ENCODE measurements around the gene ACTL9.

Gene ACTL9

DNA sequence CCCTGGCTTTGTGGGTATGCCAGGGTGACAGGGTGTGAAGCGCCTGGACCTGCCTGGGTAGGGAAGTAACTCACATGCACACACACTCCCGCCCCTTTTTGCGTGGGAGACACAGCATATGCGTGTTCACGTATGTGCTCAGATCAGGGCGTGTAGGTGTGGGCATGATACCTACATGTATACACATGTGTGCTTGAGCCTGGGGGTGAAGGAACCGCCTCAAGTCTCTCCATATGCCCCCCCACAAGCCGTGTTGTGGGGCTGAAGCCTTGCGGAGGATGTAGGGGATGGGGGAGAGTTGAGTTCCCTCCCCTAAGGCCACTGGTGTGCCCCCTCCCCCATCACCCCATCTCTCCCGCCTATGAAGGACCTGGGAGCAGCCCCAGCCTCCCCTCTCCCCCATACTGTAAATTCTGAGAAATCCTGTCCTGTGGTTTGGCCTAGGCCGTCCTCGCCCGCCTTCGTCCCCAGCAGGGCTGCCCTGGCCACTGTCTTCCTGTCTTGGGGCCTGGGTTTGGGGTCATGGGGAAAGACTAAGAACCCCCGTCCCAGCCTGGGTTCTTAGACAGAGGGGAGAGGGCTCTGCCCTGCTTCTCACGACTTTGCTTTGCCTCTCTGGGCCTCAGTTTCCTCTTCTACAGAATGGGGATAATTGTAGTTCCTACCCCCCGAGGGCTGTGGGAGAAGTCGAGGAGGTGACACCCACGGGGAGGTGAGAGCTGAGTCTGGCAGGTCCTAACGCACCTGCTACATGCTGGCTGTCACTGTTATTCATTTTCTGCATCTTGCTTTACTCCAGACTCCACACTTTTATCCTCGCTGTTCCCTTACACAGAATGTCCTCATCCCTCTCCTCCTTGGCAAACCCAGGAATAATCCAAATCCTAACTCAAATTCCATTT is 14.3 kb downstream of the ACTL9 start:
- DNase-seq (ENCODE audit: low spot score): no peak

DNA sequence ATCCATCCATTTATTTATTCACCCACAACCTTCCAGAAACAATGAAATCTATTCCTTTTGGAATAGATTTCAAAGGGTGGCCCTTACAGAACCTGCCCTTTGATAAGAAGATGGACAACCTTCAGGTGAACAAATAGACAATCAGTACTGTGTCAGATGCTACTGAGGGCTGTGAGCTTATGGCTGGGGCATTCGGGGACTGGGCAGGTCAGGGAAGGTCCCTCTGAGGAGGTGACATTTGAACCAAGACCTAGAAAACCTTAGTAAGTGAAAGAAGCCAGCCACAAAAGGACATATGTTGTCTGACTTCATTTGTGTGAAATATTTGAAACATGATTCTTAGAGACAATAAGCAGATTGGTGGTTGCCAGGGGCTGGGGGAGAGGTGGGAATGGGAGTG is 15.7 kb downstream of the ACTL9 start:
- no peak for DNase-seq (ENCODE audit: low spot score)

DNA sequence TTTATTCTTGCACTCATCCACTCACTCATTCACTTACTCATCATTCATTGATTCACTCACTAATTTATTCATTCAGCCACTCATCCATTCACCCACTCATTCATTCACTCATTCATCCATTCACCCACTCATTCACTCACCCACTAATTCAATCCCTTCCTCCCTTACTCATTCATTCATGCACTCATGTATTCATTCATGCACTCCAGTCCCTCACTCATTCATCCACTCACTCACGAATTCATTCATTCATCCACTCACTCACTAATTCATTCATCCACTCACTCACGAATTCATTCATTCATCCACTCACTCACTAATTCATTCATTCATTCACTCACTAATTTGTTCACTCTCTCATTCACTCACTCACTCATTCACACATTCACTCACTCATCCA is 16.1 kb downstream of the ACTL9 start:
- DNase-seq (ENCODE audit: low spot score): no peak

DNA sequence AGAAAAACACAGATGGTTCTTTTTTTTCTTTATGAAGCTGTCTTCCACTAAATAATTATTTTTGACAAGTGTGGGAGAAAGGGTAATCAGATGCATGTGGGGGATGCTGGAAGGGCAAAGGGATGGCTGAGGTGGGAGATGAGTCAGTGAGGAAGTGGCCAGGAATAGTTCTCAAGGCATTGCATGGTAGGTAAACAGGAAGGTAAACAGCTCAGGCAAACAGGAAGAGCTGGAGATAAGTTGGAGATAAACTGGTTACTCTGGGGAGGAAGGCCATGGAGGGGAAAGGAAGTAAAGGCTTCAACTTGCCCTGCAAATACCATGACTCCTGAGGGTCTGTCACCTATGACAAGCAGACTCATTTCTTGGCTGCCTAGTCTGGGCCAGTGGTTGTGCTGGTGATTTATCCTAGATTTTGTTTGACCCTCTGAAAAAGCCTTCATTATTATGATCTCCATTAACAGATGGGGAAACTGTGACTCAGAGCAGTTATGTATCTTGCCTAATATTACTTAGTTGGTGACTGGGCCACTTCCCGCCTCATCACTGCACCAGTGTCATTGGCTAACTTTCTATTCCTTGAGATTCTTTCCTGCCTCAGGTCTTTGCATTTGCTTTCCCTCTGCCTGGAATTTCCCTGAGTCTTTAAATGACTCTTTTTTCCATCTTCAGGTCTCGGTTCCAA is 17.1 kb downstream of the ACTL9 start:
- no peak for DNase-seq (ENCODE audit: low spot score)

DNA sequence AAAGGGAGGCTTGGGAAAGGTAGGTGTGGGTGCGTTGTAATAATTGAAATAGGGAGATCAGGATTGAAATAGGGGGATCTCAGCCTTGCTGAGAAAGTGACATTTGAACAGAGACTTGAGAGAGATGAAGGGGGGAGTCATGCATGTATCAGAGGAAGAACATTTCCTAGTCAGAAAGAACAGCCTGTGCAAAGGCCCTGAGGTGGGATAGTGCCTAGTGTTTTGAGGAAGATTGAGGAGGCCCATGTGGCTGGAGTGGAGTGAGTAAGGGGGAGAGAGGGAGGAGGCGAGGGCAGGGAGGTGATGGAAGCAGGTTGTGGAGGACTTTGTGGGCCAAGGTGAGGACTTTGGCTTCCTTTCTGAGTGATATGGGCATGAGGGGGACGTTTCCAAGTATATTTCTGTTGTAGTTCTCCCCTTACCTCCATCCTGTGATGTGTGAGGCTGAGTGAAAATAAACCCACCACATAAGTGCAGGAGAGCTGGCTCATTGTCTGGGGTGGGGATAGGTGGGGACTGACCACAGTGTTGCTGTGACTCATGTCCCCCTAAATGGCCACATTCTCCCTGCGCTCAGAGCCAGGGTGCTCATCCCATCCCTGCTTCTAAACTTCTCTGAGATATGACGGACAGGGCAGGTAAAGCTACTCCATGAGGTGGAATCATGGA is 17.8 kb downstream of the ACTL9 start:
- DNase-seq (ENCODE audit: low spot score): no peak

DNA sequence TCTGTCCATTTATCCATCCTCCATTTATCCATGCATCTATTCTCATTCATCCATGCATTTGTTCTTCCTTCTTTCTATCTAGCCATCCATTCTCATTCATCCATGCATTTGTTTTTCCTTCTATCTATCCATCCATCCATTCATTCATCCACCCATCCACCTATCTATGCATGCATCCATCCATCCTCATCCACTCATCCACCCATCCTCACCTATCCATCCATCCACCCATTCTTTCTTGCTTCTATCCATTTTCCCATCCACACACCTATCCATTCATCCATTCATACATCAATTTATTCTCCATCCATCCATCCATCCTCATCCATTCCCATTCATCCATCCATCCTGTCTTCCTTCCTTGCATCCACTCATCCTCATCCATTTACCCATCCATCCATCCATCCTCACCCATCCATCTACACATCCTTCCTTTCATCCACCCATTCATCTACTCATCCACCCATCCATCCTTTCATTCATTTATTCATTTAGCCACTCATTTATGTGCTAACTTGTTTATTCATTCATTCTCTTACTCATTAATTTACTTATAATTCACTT is 20.3 kb downstream of the ACTL9 start:
- no peak for DNase-seq (ENCODE audit: low spot score)

DNA sequence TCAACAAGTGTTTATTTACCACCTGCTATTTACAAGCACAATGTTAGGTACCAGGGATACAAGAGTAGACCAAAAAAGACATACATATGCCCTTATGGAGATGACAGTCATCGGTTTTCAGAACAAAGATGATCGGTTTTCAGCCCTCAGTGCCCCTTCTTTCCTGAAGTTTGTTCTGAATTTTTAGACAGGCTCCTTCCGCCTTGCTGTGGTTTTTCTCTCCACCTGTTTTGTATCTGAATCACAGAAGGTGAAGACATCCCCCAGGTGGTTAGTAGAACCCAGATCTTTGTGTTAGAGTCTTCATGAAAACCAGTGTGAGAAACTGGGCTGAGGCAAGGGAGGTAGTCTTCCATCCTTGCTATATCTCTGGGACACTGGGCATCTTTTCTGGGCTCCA is 23.5 kb downstream of the ACTL9 start:
- DNase-seq (ENCODE audit: low spot score): no peak

DNA sequence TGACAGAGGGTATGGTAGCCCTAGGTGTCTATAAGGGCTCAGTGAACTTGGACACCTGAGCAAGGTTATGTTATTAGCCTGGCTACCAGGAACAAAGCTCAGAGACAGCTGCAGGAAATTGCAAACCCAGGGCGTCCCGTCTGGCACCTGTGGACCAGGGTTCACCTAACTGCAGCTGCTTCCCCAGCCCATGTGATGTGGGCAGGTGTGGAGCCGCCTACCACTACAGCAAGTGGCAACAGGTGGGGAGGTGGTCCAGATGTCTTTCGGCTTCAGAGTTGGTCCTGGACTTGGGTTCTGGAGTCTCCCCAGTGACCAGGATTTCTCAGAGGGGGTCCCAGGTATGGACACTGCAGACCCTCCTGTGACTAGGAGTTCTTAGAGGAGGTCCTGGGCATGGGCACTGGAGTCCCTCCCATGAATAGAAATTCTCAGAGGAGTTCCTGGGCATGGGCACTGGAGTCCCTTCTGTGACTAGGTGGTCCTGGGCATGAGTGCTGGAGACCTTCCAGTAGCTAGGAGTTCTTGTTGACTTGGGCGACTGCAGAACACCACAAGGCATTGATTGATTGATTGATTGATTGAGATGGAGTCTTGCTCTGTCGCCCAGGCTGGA is 25.2 kb downstream of the ACTL9 start:
- no peak for DNase-seq (ENCODE audit: low spot score)

DNA sequence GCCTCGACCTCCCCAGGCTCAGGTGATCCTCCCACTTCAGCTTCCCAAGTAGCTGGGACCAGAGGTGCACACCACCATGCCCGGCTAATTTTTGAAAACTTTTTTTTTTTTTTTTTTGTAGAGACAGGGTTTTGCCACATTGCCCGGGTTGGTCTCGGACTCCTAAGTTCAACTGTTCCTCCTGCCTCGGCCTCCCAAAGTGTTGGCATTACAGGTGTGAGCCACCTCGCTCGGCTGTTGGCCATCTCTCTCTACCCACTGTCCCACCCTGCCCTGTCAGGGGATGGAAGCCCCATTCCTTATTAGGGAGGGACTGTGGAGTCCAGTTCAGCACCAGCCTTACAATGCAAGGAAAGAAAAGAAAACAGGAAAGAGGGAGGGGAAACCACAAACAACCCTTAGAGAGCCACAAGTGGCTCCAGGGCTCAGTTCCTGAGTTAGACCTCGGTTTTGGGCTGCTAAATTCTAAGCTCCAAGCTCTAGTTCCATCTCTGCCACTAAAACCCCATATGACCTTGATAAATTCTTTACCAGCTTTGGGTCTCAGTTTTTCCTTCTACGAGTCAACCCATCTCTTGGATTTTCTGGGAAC is 31.7 kb downstream of the ACTL9 start:
- no peak for DNase-seq (ENCODE audit: low spot score)

DNA sequence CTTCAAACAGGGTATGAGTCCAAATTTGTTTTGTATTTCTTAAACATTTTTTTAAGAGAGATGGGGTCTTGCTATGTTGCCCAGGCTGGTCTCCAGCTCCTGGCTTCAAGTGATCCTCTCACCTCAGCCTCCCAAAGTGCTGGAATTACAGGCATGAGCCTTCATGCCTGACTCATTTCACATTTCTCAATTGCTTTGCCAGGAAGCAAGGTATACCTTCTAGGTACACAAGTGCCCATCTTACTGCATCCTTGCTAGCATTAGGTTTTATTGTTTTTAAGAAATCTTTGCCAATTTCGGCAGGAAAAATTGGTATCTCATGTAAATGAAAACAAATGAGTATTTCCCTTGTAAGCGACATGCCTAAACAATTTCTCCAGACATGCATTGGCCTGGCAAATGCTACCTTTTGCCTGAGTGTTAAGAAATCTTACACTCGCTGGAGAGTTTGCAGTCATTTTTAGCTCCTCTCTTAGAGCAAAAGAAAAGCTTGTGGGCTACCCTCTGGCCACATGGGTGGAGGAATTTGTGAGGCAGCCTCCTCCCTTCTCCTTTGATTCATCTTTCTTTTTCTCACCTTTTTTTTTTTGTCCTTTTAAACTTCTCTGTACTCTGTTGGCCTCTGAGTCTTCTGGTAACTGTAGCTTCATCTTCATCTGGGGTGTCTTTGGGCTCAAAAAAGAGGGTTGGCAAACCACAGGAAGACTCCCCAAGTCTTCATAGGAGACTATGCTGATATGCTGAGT is 33.0 kb downstream of the ACTL9 start:
- no peak for DNase-seq (ENCODE audit: low spot score)

DNA sequence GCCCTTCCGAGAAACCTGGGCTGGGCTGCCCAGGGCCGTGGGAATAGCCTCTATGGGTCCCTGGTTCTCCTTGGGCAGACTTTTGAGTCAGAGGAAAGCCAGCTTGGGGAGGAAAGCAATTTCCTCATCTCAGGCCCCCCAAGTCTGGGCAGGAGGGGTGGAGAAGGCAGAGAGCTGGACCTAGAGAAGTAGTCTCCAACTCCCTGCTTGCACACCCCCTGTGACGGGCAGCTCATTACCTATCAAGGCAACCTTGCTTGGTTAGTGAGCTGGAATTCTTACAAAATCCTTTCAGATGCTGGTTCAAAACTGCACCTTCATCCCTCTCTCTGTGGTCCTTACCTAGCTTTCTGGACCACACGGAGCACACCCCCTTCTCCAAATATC is 33.9 kb downstream of the ACTL9 start:
- no peak for DNase-seq (ENCODE audit: low spot score)

DNA sequence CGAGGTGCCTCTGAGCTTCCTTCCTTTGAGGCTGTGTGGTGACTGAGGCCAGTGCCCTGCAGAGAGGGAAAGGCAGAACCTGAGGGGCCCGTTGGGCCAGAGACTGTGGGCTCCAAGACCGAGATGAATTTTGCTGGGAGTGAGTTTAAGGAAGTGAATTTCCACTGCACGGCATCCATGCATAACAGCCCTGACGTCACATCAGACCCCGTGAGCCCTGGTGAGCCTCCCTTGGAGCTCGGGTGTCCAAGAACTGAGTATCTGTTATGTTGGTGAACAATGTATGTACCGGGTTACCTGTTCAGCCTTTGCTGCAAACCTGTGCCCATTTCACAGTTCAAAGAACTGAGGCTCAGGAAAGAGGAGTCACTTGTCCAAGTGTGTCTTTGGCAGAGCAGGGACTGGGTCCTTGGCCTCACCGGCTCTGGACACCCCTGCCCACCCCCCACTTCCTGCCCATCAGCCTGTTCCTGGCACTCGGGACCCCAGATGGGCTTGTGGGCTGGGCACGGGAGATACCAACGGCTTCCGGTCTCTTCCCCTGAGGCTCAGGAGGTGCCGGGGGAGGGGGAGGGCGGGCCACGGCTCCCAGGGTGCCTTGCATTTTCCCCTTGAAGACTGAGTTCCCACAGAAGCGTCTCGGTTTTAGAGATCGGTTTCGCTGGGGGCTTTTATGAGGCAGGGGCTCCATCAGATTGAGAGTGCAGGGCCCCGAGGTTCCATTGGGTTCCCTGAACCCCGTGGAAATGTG is 34.5 kb downstream of the ACTL9 start:
- DNase-seq (ENCODE audit: low spot score): no peak

DNA sequence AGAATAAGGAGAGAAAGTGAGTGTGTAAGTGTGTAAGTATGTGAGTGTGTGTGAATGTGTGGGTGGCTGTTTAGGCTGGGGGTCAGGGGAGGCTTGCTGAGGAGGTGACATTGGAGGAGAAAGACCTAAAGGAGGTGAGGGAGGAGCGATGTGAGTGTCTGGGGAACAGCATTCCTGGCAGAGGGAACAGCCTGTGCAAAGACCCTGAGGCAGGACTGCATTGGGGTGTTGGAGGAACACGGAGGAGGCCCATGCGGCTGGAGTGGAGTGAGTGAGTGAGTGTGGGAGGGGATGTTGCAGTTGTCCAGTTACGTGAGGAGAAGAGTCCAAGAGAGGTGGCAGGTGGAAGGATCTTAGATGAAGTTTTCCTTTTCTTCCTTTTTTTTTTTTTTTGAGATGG is 36.3 kb downstream of the ACTL9 start:
- no peak for DNase-seq (ENCODE audit: low spot score)

DNA sequence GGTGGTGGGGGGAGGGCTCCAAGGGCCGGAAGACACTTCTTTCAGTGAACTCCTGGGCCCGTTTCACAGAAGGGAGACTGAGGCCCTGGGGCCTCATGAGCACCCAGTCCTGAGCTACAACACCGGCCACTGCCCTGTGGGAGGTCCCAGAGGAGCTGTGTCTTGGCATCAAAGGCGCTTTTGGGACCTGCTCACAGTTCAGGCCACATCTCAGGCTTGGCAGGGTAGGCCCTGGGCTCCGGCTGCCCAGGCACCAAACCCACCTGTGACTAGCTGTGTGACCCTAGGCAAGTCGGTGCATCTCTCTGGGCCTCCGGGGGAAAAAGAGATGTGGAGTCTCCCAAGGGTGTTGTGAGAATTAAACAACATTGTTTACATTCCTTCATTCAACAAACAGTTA is 38.7 kb downstream of the ACTL9 start:
- no peak for DNase-seq (ENCODE audit: low spot score)

DNA sequence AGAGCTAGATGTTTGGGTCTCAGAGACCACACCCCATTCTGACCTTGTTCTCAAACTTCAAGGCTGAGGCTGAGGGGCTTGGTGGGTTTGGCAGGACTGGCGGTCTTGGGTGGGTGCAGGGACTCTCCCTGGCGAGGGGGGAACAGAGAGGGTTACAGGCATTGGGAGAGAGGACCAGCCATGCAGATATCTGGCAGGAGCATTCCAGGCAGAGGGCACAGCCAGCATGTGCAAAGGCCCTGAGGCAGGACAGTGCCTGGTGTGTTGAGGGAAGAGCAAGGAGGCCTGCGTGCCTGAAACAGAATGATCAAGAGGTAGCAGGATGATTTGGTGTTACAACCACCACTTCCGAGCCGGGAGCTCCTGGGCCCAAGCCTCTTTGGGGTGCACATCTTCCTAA is 40.7 kb downstream of the ACTL9 start:
- DNase-seq (ENCODE audit: low spot score): no peak

DNA sequence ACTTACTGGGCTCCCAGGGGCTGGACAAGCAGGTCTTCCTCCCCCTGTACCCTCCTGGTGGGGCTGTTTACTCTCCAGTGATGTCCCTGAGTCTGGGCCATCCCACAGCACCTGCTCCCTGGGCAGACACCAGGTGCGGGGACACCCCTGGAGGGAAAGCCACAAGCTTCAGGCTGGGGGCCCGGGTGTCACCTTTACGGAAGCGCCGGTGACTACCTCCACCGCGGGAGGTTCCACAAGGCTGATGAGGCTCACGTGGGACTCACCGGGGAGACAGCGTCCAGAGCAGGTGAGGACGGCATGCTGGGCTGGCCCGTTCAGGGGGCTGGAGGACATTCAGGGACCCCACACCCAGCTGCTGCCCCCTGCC is 43.3 kb downstream of the ACTL9 start:
- no peak for DNase-seq (ENCODE audit: low spot score)

DNA sequence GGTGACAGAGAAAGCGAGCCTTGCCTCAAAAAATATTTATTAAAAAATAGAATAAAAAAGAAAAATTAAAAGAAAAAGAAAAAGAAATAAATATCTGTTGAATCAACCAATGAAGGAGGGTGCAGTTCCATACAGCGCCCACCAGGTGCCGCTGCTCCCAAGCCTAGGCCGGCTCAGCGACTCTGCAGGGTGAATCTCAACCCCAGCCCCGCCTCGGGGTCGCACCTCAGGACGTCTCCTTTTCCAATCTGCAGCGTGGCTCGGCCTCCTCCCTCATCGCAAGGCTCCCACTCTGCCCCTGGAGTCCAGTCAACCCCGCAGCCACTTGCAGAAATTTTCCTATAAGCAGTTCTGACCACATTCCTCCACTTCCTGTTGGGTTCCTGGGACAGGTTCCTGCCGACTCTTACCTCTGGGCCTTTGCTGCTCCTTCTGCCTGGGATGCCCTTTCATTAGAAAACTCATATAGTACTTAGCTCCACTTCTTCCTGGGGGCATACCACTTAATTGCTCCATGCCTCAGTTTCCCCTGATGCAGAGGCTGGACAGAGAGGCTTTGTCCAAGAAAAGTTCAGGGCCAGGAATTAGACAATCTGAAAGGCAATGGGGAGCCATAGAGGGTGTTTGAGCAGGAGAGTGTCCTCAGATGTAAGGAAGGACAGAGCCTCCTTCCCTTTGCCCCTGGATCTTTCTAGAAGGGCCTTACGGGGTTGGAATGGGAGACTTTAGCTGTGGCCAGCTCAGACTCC is 43.8 kb downstream of the ACTL9 start:
- peak; percentile 43 for DNase-seq (ENCODE audit: low spot score)

DNA sequence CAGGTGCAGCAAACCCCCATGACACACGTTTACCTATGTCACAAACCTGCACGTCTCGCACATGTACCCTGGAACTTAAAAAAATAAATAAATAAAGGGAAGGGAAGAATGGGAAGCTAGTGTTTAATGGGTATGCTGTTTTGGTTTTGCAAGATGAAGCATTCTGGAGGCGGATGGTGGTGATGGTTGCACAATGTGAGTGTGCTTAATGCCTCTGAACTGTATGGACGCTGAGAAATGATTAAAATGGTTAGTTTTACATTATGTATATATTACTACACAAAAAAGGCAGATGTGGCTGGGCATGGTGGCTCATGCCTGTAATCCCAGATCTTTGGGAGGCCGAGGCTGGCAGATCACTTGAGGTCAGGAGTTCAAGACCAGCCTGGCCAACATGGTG is 50.4 kb downstream of the ACTL9 start:
- no peak for DNase-seq (ENCODE audit: low spot score)
